Panc1 (cell line): Measurements from ENCODE around the gene MMP28. TPM values are rescaled to one million over a fixed set of nuclear protein-coding genes. Genes with fewer than 3 reads are reported as not detected.

Experiments
- ATAC-seq: fragments of 200-7000 bp; cut with Tn5 transposase; 2 replicates; pipeline ENCODE4 v1.9.1; 2020; ENCODE audit warnings: mild to moderate bottlenecking, moderate library complexity
- BruUV-seq: library from RNA; stranded (reverse); fragments of 400-500 nt; replicated peaks from 2 replicates; lab custom pipeline; 2021; lab: Mats Ljungman, UMichigan
- CTCF ChIA-PET: fragments of 300-600 bp; sonication (Branson Sonifier 250); formaldehyde crosslinking; loops from one replicate; lab custom pipeline; 2022; ENCODE audit warnings: antibody characterized with exemption; lab: Charles Lee
- POLR2A ChIA-PET: fragments of 300-600 bp; sonication (Branson Sonifier 250); formaldehyde crosslinking; loops from one replicate; lab custom pipeline; 2022; ENCODE audit warnings: antibody characterized with exemption; lab: Charles Lee
- DNase-seq: peaks from one replicate; pipeline ENCODE4 v3.0.0-alpha.2; 2010; ENCODE audit warnings: low read depth, low spot score
- H3K27ac ChIP-seq: 2 replicates; pipeline ENCODE4 v1.5.1; 2011; ENCODE audit warnings: mild to moderate bottlenecking, low read length, inconsistent platforms
- H3K27me3 ChIP-seq: fragments of 200-500 bp; sonication (Bioruptor generic); 2 replicates; pipeline ENCODE4 v1.6.0; 2014; ENCODE audit warnings: low read length, inconsistent platforms; ENCODE audit not compliant: control insufficient read depth, insufficient read depth
- H3K36me3 ChIP-seq: fragments of 200-500 bp; sonication (Bioruptor generic); 2 replicates; pipeline ENCODE4 v1.5.1; 2014; ENCODE audit warnings: inconsistent platforms, mild to moderate bottlenecking, low read length, moderate library complexity; ENCODE audit not compliant: control insufficient read depth, insufficient read depth
- H3K4me1 ChIP-seq: 2 replicates; pipeline ENCODE4 v1.5.1; 2011; ENCODE audit warnings: inconsistent platforms, mild to moderate bottlenecking, low read length, moderate library complexity; ENCODE audit not compliant: control insufficient read depth, insufficient read depth
- H3K4me3 ChIP-seq, 2 experiments: 2 replicates each; pipeline ENCODE4 v1.5.1; 2011 to 2012; ENCODE audit warnings: low read depth in 2 of 2, low read length in 2 of 2, mild to moderate bottlenecking in 2 of 2, inconsistent platforms in 1 of 2, moderate library complexity in 1 of 2
- H3K9me3 ChIP-seq: fragments of 200-500 bp; sonication (Bioruptor generic); 2 replicates; pipeline ENCODE4 v1.5.1; 2014; ENCODE audit warnings: low read depth, mild to moderate bottlenecking, inconsistent platforms, low read length, moderate library complexity; ENCODE audit not compliant: control insufficient read depth, insufficient read depth
- POLR2AphosphoS5 ChIP-seq: IDR thresholded peaks from 2 replicates; pipeline ENCODE4 v1.6.1; 2012; ENCODE audit warnings: mild to moderate bottlenecking, low read depth, low read length, moderate library complexity
- SIN3A ChIP-seq: IDR thresholded peaks from 2 replicates; pipeline ENCODE4 v1.6.1; 2012; ENCODE audit warnings: low read depth, mild to moderate bottlenecking, low read length, moderate library complexity, borderline replicate concordance; ENCODE audit not compliant: insufficient read depth
- TCF7L2 ChIP-seq: IDR thresholded peaks from 2 replicates; pipeline ENCODE4 v1.6.1; 2011; ENCODE audit warnings: mild to moderate bottlenecking, low read depth, low read length, inconsistent platforms
- in situ Hi-C: cut with HindIII; loops from 2 replicates; pipeline ENCODE4 v1.10.0; 2016; ENCODE audit warnings: low sequenced_read_pairs, low pct_unique_long_range_greater_than_20kb
- intact Hi-C: fragments of 100-400 bp; cut with micrococcal nuclease; formaldehyde crosslinking; loops from one replicate; pipeline ENCODE4 v1.10.0; 2022; ENCODE audit not compliant: unreplicated experiment
- total RNA-seq: library from RNA; stranded (reverse); gene quantifications from one replicate; pipeline ENCODE4 v1.2.1, GENCODE V29; 2021; ENCODE audit not compliant: unreplicated experiment
- TF ChIP-seq, protein P1 (sequence below): fragments of 450-650 bp; IDR thresholded peaks from 2 replicates; pipeline ENCODE4 v1.5.1; 2017; ENCODE audit warnings: mild to moderate bottlenecking
- TF ChIP-seq, protein P2 (sequence below), 2 experiments: IDR thresholded peaks; 2 replicates each; pipeline ENCODE4 v1.6.1; 2011 to 2012; ENCODE audit warnings: low read depth in 2 of 2, control low read depth in 1 of 2, low read length in 1 of 2, mild to moderate bottlenecking in 1 of 2, moderate library complexity in 1 of 2; ENCODE audit not compliant: insufficient read depth in 1 of 2

Gene MMP28
- total RNA-seq, 1 experiment from 2014 or later: 1.6 TPM

GRCh38 chr17:35727635-35728034 lies 67.8 kb downstream of the MMP28 start:
- ChIA-PET CTCF (interaction anchor here (0.6 kb wide), 1 partner anchor 22 kb away, joined by 3 read pairs; no protein-coding TSS in a partner anchor), POLR2A (no interaction called here)
- Histone ChIP-seq H3K36me3 (peaks cover 29% of the 10 kb centered on the region), H3K4me3 (no peak overlapping the region), H3K9me3 (no peaks in the 10 kb centered on the region), H3K27me3 (no peaks in the 10 kb centered on the region), H3K4me1 (peaks cover 11% of the 10 kb centered on the region), H3K27ac (no peak overlapping the region)
- intact Hi-C loops (no loop called here), in situ Hi-C loops (no loop called here)
- TF ChIP-seq, protein P1, sequence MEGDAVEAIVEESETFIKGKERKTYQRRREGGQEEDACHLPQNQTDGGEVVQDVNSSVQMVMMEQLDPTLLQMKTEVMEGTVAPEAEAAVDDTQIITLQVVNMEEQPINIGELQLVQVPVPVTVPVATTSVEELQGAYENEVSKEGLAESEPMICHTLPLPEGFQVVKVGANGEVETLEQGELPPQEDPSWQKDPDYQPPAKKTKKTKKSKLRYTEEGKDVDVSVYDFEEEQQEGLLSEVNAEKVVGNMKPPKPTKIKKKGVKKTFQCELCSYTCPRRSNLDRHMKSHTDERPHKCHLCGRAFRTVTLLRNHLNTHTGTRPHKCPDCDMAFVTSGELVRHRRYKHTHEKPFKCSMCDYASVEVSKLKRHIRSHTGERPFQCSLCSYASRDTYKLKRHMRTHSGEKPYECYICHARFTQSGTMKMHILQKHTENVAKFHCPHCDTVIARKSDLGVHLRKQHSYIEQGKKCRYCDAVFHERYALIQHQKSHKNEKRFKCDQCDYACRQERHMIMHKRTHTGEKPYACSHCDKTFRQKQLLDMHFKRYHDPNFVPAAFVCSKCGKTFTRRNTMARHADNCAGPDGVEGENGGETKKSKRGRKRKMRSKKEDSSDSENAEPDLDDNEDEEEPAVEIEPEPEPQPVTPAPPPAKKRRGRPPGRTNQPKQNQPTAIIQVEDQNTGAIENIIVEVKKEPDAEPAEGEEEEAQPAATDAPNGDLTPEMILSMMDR: no peak
- TF ChIP-seq, protein P2, sequence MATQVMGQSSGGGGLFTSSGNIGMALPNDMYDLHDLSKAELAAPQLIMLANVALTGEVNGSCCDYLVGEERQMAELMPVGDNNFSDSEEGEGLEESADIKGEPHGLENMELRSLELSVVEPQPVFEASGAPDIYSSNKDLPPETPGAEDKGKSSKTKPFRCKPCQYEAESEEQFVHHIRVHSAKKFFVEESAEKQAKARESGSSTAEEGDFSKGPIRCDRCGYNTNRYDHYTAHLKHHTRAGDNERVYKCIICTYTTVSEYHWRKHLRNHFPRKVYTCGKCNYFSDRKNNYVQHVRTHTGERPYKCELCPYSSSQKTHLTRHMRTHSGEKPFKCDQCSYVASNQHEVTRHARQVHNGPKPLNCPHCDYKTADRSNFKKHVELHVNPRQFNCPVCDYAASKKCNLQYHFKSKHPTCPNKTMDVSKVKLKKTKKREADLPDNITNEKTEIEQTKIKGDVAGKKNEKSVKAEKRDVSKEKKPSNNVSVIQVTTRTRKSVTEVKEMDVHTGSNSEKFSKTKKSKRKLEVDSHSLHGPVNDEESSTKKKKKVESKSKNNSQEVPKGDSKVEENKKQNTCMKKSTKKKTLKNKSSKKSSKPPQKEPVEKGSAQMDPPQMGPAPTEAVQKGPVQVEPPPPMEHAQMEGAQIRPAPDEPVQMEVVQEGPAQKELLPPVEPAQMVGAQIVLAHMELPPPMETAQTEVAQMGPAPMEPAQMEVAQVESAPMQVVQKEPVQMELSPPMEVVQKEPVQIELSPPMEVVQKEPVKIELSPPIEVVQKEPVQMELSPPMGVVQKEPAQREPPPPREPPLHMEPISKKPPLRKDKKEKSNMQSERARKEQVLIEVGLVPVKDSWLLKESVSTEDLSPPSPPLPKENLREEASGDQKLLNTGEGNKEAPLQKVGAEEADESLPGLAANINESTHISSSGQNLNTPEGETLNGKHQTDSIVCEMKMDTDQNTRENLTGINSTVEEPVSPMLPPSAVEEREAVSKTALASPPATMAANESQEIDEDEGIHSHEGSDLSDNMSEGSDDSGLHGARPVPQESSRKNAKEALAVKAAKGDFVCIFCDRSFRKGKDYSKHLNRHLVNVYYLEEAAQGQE (IDR thresholded peaks at IDR 0.05; ENCODE audit: insufficient read depth in 1 of 2, low read depth in 2 of 2, low read length in 1 of 2): no peak
- TF ChIP-seq POLR2AphosphoS5 (no peak; the same call in 1 of the 2 replicates), TCF7L2 (no peak), SIN3A (no peak)
- ATAC-seq: no peak
- no TSS peak for BruUV-seq
- DNase-seq: no peak

- no peak overlapping the region for H3K4me3 ChIP-seq
- no TSS peak for BruUV-seq
- ChIA-PET POLR2A (interaction anchor here (0.6 kb wide), 1 partner anchor 139 kb away, joined by 4 read pairs; no protein-coding TSS in a partner anchor), CTCF (interaction anchor here (0.6 kb wide), 1 partner anchor 23 kb away, joined by 3 read pairs; no protein-coding TSS in a partner anchor)
- DNase-seq (no peak), ATAC-seq (no peak)
- peaks cover 33% of the 10 kb centered on the region for H3K36me3 ChIP-seq
- H3K9me3 ChIP-seq: no peaks in the 10 kb centered on the region
- TF ChIP-seq POLR2AphosphoS5 (peak; percentile 33; the same call in 1 of the 2 replicates), TCF7L2 (no peak), SIN3A (no peak)
- TF ChIP-seq, protein P2 (IDR thresholded peaks at IDR 0.05; ENCODE audit: insufficient read depth in 1 of 2, low read depth in 2 of 2, low read length in 1 of 2): no peak
- TF ChIP-seq, protein P1: no peak
- no peak overlapping the region for H3K27ac ChIP-seq
- intact Hi-C loops: no loop called here
- in situ Hi-C loops: no loop called here
- H3K4me1 ChIP-seq: peaks cover 11% of the 10 kb centered on the region
- no peaks in the 10 kb centered on the region for H3K27me3 ChIP-seq
Observed at GRCh38 chr17:35726953-35727460, 68.4 kb downstream of the MMP28 start.
